GM12864 (cell line): ENCODE results near the gene SAP30BP.
"Not testable (repeated sequence)": the region's sequence is repeated elsewhere in the genome, so short reads cannot be mapped to it uniquely, and the experiment has no call there.

Source experiments
- DNase-seq: peaks from one replicate; pipeline ENCODE4 v3.0.0-alpha.2; 2011; ENCODE audit warnings: low read depth
- H3K4me3 ChIP-seq: 2 replicates; pipeline ENCODE4 v1.5.1; 2011; ENCODE audit warnings: mild to moderate bottlenecking, low read depth, low read length, control low read depth
- CTCF ChIP-seq: IDR thresholded peaks from 2 replicates; pipeline ENCODE4 v1.5.1; 2011; ENCODE audit warnings: low read depth, mild to moderate bottlenecking, moderate library complexity, low read length, control low read depth, inconsistent platforms; ENCODE audit errors: missing control alignments

SAP30BP gene

GRCh38 chr17:75637551-75637950 is 29.6 kb upstream of the SAP30BP start:
- TF ChIP-seq CTCF, result no peak
- no peak overlapping the region for H3K4me3 ChIP-seq
- no peak for DNase-seq

DNA sequence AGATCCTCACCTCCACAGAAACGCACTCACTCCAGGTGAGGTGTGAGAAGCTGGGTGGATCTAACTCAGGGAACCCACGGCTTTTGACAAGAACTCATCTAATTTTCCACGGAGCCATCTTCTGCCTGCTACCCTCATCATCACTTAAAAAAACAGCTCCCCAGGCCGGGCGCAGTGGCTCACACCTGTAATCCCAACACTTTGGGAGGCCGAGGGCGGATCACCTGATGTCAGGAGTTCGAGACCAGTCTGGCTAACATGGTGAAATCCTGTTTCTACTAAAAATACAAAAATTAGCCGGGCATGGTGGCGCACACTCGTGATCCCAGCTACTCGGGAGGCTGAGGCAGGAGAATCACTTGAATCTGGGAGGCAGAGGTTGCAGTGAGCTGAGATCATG is 29.1 kb upstream of the SAP30BP start:
- DNase-seq, result not testable (repeated sequence)

GRCh38 chr17:75638893-75639292 is 28.2 kb upstream of the SAP30BP start:
- DNase-seq, result no peak
- no peak for TF ChIP-seq CTCF
- no peak overlapping the region for H3K4me3 ChIP-seq

More for the DNA sequence above, 29.1 kb upstream of the SAP30BP start:
- H3K4me3 ChIP-seq, result not testable (repeated sequence)

DNA sequence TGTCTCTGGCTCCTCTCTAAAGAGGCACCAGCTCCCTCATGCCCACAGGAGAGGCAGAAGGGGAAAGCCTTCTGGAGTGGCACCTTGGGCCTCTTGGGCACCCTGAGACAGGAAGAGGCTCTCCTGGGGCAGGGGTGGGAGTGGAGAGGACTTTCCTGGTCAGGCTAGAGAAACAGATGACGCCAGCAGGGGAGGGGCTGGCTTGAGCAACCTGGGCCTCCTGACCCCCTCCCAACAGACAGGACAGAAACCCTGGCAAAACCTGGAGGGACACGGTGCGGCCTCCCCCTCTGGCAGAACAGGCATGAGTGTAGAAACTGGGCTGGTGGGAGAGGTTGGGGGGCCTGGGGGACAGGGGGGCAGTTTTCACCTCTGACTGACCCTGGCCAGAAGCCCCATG is 27.8 kb upstream of the SAP30BP start:
- no peak overlapping the region for H3K4me3 ChIP-seq
- no peak for TF ChIP-seq CTCF
- DNase-seq, result no peak

GRCh38 chr17:75639771-75640555 is 27.2 kb upstream of the SAP30BP start:
- no peak for TF ChIP-seq CTCF
- DNase-seq, result no peak
- H3K4me3 ChIP-seq, result no peak overlapping the region

GRCh38 chr17:75640556-75641119 is 26.5 kb upstream of the SAP30BP start:
- TF ChIP-seq CTCF, result no peak
- DNase-seq, result no peak
- no peak overlapping the region for H3K4me3 ChIP-seq

DNA sequence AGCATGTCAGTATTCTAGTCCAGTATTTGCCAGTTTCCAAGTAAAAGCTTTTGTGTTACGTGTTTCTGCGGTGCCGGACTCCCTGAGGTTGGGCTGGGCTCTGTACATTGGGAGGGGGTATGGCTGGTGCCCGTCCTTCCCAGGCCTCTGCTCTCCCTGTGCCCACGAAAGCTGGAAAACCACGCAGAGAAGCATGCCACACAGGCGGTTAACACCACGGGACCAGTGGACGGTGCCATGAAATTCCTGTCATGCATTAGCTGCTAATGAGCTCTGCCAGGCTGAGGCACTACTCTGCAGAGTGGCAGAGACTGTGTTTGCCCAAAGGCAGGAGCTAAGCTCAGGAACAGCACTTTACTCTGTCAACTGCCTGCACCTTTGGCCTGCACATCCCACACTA is 25.8 kb upstream of the SAP30BP start:
- DNase-seq, result no peak
- TF ChIP-seq CTCF, result no peak
- no peak overlapping the region for H3K4me3 ChIP-seq
